Measurements from ENCODE around the gene RNF224.
"Not testable (repeated sequence)": the region's sequence is repeated elsewhere in the genome, so short reads cannot be mapped to it uniquely, and the experiment has no call there.

Gene RNF224

DNA sequence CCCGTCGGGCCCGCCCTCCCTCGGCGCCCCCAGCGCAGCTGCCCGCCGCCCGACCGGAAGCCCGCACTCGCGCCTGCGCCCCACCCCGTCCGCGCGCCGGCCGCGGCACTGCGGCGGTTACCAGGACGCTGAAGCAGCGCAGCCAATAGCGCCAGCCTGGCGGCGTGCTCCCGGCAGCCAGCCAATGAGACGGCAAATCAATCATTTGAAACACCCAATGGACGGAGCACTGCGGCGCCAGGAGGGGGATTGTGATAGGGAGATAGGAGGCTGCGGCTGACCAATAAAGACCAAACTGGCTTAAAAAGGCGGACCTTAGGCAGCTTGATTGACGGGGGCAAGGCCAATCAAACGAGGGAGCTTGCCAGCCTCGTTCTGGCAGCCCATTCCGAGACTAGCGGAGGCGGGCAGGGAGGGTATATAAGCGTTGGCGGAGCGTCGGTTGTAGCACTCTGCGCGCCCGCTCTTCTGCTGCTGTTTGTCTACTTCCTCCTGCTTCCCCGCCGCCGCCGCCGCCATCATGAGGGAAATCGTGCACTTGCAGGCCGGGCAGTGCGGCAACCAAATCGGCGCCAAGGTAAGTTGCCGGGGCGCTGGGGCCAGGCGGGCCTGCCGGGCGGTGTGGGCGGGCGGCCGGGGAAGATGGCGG lies 13.7 kb downstream of the RNF224 start, which contains the start of gene TUBB4B:
TUBB4B (plus strand) TSS at position 447 of the 649 bp plus-strand sequence; CDS start at position 521, 74 bp downstream.
- peak; percentile 100 for DNase-seq

- DNase-seq: peak; percentile 48 to 67
Measured at GRCh38 chr9:137241490-137242268, 14.4 kb downstream of the RNF224 start.

- no peak for DNase-seq
Measured at GRCh38 chr9:137242269-137243203, 15.2 kb downstream of the RNF224 start.

DNA sequence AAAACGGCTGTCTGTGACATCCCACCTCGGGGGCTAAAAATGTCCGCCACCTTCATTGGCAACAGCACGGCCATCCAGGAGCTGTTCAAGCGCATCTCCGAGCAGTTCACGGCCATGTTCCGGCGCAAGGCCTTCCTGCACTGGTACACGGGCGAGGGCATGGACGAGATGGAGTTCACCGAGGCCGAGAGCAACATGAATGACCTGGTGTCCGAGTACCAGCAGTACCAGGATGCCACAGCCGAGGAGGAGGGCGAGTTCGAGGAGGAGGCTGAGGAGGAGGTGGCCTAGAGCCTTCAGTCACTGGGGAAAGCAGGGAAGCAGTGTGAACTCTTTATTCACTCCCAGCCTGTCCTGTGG lies 15.9 kb downstream of the RNF224 start:
- not testable (repeated sequence) for DNase-seq

DNA sequence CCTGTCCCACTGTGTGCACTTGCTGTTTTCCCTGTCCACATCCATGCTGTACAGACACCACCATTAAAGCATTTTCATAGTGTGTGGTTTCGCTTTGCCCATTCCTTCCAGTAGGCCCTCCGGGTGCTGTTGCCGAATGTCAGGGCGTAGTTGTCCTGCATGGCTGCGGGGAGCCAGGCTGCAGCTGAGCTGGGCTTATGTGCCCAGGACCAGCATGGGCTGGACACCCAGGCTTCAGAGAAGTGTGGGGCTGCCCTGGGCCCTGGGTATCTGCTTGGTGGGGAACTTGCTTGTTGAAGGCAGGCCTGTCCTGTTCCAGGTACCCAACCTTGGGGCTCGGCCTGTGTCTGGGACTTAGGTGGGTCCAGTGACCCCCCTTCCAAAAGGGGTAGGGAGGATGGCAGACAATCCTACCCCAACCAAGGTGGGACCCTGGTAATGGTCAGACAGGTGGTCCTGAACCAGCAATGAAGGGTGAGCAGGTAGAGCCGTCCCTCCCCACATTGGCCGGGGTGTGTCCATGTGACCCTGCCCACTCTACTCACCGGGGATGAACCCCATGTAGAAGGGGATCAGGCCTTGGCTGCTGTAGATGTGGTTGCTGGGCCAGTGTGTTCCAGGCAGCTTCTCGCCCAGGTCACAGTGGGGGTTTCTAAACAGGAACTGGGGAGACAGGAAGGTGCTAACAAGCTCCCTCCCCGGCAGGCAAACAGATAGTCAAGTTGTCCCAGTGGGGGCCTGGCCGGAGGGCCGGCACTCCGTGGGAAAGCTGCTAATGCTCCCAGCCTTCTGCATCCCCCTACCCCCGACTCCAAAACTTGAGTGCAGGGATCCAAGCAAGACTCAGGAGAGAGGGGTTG lies 16.6 kb downstream of the RNF224 start:
- DNase-seq: no peak

- DNase-seq: no peak
Measured at GRCh38 chr9:137244486-137245449, 17.5 kb downstream of the RNF224 start.

DNA sequence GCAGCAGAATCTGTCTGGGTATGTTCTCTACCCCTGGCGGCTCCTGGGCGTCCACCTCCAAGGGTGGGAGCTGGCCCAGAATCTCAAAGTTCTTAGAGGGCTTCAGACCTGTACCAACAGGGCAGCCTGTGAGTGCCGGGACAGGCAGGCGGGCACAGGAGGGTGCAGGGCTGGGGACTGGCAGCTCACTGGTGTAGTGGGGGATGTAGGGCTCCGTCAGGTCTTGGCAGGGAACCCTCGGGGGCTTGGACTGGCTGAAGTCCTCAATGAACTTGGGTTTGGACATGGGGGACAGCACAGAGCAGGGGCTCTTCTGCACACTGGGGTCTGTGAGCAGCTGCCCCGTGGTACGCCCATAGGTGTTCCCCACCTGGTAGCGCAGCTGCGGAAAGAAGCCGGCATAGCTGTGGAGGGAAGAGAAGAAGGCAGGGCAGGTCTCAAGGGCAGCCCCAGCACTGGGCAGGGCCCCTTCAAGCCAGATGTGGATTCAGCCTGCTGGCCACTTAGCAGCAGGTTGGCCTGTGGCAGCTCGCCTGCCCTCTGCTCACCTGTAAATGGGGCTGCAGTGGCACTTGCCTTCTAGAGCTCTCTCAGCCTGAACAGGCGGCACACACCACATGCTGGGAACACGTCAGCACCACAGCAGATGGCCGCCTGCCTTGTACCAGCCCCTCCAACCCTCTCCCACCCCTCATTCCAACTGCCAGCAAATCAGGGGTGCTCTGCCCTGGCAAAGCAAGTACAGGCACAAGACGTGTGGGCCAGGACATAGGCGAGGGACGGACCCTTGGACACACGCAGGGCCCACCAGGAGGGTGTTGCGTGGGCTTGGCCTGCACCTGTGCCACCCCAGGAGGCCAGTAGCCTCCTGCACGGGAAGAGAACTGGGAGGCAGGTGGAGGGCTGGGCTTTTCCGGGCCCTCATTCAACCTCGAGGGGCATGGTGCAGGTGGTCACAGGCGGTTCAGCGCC lies 18.4 kb downstream of the RNF224 start:
- DNase-seq: no peak

DNA sequence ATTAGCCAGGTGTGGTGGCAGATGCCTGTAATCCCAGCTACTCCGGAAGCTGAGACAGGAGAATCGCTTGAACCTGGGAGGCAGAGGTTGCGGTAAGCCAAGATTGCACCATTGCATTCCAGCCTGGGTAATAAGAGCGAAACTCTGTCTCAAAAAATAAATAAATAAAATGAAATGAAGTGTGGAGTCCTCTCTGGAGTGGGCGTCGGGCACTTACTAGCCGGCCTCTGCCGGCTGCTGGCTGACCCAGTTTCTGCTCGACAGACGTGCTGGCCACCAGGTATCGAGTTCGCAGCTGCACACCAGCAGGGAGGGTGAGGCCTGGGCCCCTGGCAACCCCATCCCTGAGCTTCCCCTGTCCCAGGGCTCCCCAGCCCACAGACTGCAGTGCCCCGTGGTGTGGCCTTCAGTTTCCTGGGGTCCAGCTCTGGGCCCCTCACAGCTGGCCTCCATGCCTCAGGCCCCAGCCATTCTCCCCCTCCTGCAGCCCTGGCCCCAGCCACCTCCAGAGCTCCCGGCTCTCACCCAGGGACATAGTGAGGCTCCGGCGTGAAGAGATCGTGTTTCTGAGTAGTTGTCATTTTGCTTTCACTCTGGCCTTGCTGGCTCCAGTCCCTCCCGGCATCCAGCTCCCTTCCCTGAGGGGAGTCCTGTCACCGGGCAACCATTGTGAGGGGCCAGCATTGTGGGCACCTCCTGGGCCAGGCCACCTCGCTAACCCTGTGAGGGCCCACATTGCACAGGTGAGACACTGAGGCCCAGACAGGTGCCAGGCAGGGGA lies 20.0 kb downstream of the RNF224 start:
- no peak for DNase-seq

GRCh38 chr9:137247916-137248175 lies 20.5 kb downstream of the RNF224 start:
- no peak for DNase-seq

DNA sequence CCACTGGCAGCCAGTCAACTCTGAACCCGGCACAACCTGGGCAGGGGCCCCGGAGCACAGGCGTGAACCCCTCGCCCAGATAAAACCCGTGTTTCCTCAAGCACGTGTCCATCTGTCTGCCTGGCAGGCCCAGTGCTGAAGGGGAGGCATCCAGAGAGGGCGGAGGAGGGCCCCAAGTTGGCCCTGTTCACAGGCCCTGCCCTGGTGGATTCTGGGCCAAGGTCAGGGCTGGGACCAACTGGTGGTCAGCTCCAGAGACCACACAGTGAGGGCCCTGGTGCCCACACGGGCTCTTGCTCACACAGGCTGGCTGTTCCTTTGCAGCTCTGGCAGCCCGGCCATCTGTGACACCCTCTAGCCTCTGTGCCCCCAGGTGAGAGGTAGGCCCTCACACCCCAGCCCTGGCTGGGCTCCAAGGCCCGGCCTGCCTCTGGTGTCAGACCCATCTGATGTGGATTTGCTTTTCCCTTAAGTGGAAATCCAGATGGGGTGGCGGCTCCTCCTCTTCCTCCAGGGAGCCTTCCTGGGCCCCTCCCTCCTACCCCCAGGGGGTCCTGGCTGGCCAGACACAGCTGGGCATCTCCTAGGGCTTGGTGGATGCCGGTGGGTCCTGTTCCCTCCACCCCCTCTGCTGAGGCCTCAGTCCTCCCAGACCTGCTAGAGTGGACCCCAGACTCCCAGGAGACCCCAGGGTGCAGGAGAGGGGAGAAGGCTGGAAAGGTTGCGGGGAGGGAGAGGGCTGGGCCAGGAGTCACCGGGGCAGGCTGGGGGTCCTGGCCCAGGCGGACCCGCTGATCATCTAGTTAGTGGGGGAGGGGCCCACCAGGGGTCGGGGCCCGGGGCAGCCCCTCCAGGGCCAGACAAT lies 23.3 kb downstream of the RNF224 start:
- no peak for DNase-seq

DNA sequence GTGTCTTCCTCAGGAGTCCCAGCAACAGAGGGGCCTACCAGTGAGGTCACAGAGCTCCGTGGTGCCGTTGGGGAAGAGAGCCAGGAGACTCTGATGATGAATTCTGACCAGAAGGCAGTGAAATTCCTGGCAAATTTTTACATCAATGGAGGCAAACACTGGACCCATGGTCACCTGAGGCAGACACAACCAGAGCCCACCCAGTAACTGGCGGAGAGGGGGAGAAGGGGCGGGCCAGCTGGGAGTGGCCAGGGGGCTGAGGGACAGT lies 23.8 kb downstream of the RNF224 start, which contains the start of gene STPG3:
STPG3 (plus strand) TSS at position 93 of the 268 bp plus-strand sequence; CDS start at position 94, 1 bp downstream.
- no peak for DNase-seq

- no peak for DNase-seq
Measured at GRCh38 chr9:137251490-137252268, 24.4 kb downstream of the RNF224 start.

GRCh38 chr9:137252555-137253506 lies 25.5 kb downstream of the RNF224 start:
- no peak for DNase-seq

DNA sequence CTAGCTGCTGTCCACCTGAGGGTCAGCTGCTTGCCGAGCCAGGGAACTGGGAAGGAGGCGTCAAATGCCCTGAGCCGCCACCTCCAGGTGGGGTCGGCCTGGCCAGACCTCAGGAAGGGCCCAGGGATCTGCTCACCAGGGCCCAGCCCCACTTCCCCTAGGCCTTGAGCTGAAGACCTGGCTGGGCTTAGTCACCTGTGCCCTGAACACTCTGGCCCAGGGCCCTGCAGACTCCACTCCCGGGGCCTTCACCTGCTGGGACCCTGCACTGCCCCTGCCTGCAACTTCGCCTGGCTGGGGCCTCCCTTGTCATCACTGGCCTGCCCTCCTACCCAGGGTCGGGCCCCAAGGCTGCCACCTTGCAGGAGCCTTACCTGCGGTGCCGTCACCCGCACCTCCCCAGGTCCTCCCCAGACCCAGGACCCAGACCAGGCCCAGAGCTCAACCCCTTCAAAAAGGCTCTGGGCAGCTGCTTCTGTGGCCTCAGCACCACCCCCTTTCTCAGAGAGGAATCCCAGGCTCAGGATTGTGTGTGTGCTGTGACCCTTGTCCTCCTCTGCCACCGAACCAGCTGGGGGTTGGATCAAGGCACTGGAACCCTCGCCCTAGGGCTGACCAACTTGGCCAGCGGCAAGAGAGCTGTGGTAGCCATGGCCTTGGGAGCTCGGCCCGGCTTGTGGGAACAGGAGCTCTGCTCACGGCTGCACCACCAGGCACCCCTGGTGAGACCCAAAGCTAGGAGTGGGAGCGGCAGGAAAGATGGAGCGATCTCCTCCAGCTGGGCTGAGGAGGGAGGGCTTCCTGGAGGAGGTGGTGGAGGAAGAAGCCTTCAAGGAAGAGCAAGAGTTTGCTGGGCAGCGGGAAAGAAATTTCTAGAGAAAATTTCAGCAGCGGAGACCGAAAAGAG lies 26.7 kb downstream of the RNF224 start:
- DNase-seq: no peak

Measured in CD4-positive, alpha-beta T cell treated with Interferon alpha-2 for 1 hour (primary cell).